GM21529 (cell line): ENCODE measurements around the gene PPM1H.

Experiments used
- ATAC-seq: cut with Tn5 transposase; IDR thresholded peaks from one replicate; pipeline ENCODE4 v1.9.1; 2021; ENCODE audit not compliant: unreplicated experiment

Gene PPM1H

GRCh38 chr12:62802321-62802720 is 132.6 kb downstream of the PPM1H start:
- ATAC-seq: no peak

DNA sequence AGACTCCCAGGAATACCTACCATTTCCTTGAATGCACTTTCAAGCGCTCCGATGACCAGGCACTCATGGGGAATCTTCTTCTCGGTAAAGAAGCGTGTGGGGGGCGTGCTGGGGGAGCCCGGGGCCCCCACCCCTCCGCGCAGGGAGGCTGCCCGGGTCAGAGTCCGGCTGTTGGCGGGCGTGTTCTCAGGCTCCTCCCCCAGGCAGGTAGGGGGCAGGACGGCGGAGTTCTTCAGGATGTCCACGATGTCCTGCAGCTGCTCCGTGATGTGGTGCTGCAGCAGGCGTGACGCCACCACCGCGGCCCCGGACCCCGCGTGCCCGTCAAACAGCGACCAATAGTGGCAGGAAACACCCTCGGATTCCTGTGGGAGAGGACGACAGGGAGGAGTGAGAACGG is 133.2 kb downstream of the PPM1H start:
- ATAC-seq: no peak

- ATAC-seq: no peak
These were observed 134.1 kb downstream of the PPM1H start for GRCh38 chr12:62800707-62801400.

DNA sequence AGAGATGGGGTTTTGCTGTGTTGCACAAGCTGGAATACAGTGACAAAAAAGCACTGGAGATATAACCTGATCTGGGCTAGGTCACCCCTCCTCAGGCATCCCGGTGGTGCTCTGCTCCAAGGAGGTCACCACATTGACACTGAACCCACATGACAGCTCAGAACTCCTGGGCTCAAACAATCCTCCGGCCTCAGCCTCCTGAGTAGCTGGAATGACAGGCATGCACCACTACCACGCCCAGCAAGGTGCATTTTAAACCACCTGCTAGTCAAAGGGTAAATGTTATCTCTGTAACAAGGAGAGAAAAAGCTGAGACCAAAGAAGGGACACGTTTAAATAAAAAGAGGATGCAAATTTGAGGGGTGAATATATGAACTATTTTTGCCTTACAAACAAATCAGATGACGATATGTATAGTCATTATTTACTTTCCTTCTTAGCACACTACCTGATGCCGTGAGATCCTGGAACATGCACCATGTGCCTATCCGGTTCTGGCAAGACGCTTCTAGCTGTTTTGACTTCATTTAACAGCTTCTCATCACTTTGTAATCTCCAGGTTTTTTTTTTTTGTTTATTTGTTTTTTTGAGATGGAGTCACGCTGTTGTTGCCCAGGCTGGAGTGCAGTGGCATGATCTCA is 135.1 kb downstream of the PPM1H start:
- peak; percentile 53 for ATAC-seq

GRCh38 chr12:62799126-62799736 is 135.7 kb downstream of the PPM1H start:
- peak; percentile 86 for ATAC-seq

DNA sequence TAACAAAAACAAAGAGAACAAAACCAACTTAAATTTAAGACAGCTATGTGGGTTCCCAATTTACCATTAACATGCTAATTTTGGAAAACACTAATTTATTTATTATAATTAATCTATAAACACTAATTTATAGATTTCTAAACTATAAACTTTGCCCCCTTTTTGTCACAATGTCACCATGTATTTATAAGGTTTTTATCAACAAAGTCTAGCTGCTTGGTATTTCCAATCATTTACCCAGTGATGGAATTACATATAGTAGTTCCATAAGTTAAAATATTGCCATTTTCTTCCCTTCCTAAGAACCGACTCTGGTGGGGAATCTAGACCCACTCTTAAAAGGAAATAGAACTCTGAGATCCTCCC is 140.7 kb downstream of the PPM1H start:
- no peak for ATAC-seq

DNA sequence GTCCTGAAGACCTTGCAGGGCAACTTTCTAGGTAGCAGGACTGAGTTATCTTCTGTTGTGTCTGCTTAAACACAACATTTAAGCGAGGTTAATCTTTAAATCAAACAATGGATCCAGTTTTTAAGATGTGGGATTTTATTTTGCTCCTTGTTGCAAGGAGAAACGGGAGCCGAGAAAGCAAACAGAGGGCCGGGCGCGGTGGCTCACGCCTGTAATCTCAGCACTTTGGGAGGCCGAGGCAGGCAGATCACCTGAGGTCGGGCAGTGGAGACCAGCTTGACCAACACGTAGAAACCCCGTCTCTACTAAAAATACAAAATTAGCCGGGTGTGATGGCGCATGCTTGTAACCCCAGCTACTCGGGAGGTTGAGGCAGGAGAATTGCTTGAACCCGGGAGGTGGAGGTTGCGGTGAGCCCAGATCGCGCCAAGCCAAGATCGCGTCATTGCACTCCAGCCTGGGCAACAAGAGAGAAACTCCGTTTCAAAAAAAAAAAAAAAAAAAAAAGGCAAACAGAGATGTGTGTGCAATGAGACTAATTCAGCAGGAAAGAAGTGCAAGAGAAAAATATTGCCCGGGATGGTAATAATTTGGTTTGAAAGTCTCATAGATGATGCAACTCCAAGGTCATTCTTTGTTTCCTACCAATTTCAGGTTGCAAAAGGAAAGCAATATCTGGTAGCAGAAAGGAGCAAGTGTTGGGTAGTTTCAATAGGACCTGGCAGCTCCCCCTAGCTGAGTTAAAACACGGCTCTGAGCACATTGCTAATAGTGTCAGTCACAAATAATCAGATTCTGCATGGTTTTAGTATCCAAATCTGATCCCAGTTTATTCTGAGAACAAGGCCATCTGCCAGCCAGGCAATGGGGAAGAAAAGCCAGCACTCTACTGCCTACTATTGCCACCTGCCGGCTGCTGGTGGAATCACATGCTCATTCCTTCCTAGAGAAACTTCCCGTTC is 141.4 kb downstream of the PPM1H start:
- ATAC-seq: peak; percentile 83

GRCh38 chr12:62792236-62792870 is 142.6 kb downstream of the PPM1H start:
- ATAC-seq: no peak

- no peak for ATAC-seq
These were observed 145.1 kb downstream of the PPM1H start for GRCh38 chr12:62789851-62790250.

DNA sequence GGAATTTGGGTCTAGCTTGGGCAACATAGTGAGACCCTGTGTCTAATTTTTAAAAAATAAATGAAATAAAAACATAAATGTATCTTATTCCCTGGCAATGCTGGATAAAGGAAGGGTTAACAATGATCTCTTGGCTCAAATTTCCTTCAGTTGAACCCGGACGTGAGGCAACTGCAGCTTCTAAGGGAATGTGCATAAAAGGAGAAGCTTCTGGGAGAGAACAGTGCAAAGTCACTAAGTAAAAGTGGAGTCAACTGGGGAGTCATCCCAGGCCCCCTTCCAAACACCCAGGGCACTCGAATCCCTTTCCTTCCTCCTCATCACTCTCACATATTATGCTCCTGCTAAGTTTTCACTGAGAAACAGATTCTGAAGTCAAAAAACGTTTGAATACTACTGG is 147.3 kb downstream of the PPM1H start:
- no peak for ATAC-seq

DNA sequence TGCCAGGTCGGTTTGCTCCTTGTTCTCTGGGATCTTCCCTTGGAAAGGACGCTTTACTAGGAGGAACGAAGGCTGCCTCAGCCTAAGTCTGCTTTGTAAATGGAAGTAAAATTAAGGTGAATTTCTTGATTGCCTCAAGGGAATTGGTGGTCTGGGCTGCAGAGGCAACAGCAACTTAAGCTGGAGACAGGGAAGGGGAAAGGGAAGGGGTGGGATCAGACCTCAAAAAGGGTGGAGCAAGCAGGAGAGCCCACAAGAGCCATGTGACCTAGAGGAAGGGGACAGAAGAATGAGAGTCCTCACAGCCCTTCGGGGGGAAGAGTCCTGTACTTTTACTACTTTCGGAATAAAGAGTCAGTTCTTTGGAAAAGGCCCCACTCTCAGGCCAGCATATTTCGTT is 147.9 kb downstream of the PPM1H start:
- no peak for ATAC-seq

- no peak for ATAC-seq
These were observed 148.9 kb downstream of the PPM1H start for GRCh38 chr12:62785941-62786559.

DNA sequence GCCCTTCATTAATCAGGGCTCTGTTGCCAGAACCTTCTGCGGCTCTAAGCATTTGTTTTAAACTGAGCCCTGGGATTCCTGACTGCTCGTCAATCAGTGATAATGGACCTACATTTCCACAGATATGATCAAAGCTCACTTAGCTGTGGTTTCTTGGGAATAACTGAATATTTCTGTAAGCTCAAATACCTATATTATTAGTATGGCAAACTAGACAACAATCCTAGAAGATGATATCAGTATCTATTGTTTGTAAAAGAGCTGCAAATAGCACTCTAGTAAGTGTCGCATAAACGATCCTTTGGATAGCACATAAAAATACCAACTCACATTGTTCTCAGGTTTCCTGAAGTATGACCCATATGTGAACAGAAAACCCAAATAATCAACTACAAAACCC is 150.4 kb downstream of the PPM1H start:
- no peak for ATAC-seq

DNA sequence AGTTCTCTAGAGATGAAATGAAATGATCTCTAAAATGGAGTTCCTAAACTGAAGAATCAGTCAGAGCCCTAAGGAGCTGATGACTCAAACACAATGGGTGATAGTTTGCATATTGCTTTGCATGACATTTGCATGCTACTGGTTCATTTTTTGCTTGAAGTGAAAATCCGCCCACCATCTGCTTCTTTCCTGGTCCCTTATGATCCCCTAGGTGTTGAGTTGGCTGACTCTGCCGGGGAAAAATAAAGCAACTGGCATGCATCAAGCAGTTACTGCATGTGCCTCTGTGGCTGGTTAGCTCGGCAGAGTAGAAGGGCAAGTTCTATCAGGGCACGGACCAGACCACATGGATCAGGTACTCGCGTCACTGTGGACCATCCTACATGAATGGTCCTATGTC is 151.1 kb downstream of the PPM1H start:
- no peak for ATAC-seq

DNA sequence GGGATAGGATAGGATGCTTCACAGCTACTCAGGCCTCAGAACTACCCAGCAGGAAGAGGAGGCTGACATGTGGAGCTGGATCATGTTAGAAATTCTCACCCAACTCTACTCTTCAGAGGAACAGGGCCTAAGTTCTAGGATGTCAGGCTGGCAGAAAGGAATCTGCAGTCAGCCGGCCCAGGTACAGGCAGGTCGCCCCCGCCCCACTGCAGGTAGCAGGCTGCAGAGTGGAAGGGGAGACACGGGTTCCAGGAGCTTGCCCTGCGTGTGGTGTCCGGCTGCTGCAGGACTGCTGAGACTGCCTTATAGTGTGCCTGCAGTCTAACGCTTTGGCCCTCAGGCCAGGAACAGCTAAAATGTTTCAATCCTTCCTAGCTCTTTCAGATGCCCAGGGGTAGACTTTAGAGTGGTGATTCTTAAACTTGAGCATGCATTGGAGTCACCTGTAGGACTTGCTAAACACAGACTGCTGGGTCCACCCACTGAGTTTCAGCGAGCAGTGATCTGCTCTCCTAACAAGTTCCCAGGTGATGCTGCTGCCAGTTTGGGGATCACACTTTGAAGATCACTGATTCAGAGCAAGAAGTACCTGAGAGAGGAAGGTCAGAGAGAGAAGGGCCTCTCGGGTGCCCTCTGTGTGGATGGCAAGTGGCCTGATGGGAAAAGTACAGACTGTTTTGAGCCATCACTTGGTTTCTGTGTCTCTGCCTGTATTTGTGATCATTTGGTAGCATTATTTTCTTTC is 153.6 kb downstream of the PPM1H start:
- no peak for ATAC-seq

DNA sequence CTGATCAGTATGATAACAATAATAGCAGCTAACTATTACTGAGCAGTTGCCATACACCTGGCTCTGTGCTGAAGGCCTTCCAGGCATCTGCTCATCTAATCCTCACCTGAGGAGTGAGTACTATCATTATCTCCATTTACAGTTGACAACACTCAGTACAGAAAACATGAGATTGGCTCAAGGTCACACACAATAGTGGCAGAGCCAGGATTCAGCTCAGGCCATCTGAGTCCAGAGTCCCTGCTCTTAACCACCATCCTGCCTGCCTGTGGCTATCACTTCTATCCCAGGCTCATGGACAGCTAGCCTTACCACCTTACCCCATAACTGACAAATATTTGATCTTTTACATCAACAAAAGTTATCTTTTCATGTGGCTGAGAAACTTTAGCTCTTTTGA is 155.5 kb downstream of the PPM1H start:
- ATAC-seq: no peak

DNA sequence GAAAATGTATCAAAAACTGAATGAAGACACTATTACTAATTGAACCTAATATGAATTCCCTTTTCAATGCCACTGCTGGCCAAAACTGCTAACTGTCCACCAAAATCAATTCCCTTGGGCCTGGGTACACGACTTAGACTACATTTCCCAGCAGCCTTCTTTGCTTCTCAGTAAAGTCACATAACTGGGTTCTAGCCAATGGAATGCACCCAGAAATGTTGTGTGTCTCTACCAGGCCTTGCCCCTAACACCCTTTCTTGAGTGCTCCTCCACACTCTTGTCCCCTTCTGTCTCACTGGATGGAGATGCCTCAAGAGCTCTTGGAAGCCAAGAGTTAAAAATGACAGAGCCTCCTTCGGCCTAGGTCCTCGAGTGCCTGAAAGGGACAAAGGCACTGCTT is 156.8 kb downstream of the PPM1H start:
- ATAC-seq: no peak

DNA sequence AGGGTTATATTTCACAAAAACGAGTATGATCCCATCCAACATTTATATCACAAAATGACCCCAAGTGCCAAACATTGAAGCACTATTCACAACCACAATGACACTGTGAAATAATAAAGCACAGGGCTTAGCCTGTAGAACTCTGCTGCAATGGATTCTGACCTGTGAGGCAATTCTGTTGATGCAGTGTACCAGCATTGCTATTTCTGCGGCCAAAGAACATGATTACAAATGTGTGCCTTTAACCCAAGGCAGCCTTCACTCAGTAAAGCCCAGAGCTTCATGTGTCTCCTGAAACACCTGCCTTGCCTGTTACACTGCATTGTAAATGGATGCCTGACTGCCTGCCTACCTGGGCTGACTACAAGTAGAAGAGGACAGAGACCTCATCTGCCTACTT is 158.0 kb downstream of the PPM1H start:
- ATAC-seq: no peak

GRCh38 chr12:62776575-62776974 is 158.4 kb downstream of the PPM1H start:
- no peak for ATAC-seq

DNA sequence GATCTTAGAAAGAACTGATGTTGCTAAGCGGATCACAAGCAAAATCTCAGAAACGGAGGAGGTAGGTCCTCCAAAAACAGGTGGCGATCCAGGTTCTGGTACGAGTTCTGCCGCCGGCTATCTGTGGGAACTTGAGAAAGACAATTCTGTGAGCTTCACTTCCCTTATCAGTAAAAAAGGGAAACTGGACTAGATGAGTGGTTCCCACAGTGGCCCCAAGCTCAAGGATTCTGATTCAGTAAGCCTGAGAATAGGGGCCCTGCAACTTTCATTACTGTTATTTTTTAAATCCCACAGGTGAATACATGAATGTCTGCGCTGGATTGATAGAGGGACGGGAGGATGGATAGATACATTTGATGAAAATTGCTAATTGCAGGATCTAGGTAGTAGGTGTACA is 160.2 kb downstream of the PPM1H start:
- no peak for ATAC-seq
